KMS-11 (cell line): ENCODE data around the gene TSR3.
A peak's percentile ranks its signal among the peaks of the same experiment; 100 is the strongest.
"Not testable (repeated sequence)": the region's sequence is repeated elsewhere in the genome, so short reads cannot be mapped to it uniquely, and the experiment has no call there.

Source experiments
- H2AFZ ChIP-seq: fragments of 200-600 bp; sonication (generic); 2 replicates; pipeline ENCODE4 v1.6.1; 2016; ENCODE audit warnings: antibody characterized with exemption, mixed run types, low read depth
- H3K27ac ChIP-seq: fragments of 200-600 bp; sonication (generic); 2 replicates; pipeline ENCODE4 v1.6.1; 2016; ENCODE audit warnings: mild to moderate bottlenecking, mixed run types
- H3K27me3 ChIP-seq: fragments of 200-600 bp; sonication (generic); 2 replicates; pipeline ENCODE4 v1.6.1; 2017; ENCODE audit warnings: mild to moderate bottlenecking, low read depth, mixed run types, moderate library complexity; ENCODE audit not compliant: insufficient read depth
- H3K36me3 ChIP-seq: fragments of 200-600 bp; sonication (generic); 2 replicates; pipeline ENCODE4 v1.6.1; 2017; ENCODE audit warnings: mild to moderate bottlenecking, mixed run types; ENCODE audit not compliant: insufficient read depth
- H3K4me1 ChIP-seq: fragments of 200-600 bp; sonication (generic); 2 replicates; pipeline ENCODE4 v1.6.1; 2016; ENCODE audit warnings: mild to moderate bottlenecking, low read depth, mixed run types; ENCODE audit not compliant: poor library complexity, severe bottlenecking
- H3K4me2 ChIP-seq: fragments of 200-600 bp; sonication (generic); 2 replicates; pipeline ENCODE4 v1.7.0; 2016; ENCODE audit warnings: mild to moderate bottlenecking, mixed run types
- H3K4me3 ChIP-seq: fragments of 200-600 bp; sonication (generic); IDR thresholded peaks from 2 replicates; pipeline ENCODE4 v1.6.1; 2017; ENCODE audit warnings: low read depth, low read length, mixed read lengths; ENCODE audit not compliant: insufficient read depth
- H3K79me2 ChIP-seq: fragments of 200-600 bp; sonication (generic); 2 replicates; pipeline ENCODE4 v1.6.1; 2016; ENCODE audit warnings: low read depth, mixed run types; ENCODE audit not compliant: insufficient read depth
- H3K9ac ChIP-seq: fragments of 200-600 bp; sonication (generic); 2 replicates; pipeline ENCODE4 v1.6.1; 2016; ENCODE audit warnings: mild to moderate bottlenecking, mixed run types
- H4K20me1 ChIP-seq: fragments of 200-600 bp; sonication (generic); 2 replicates; pipeline ENCODE4 v1.6.1; 2016; ENCODE audit warnings: mild to moderate bottlenecking, mixed run types; ENCODE audit not compliant: insufficient read depth
- CTCF ChIP-seq: fragments of 200-600 bp; sonication (generic); conservative IDR thresholded peaks from 2 replicates; pipeline ENCODE4 v1.6.1; 2017; ENCODE audit warnings: low read depth, mild to moderate bottlenecking, antibody characterized with exemption, low read length, moderate library complexity, mixed read lengths

TSR3 gene

GRCh38 chr16:1330931-1331711, 20.6 kb downstream of the TSR3 start:
- Histone ChIP-seq H3K9ac (peak overlapping the region; percentile 80), H3K27ac (peak overlapping the region; percentile 82), H4K20me1 (no peaks in the 10 kb centered on the region), H3K27me3 (peaks cover 35% of the 10 kb centered on the region), H3K79me2 (no peaks in the 10 kb centered on the region), H3K4me2 (peak overlapping the region; percentile 100), H3K4me1 (peaks cover 25% of the 10 kb centered on the region), H3K36me3 (no peaks in the 10 kb centered on the region), H2AFZ (peak overlapping the region; percentile 71; the same call in 1 of the 2 replicates), H3K4me3 (peak overlapping the region; percentile 51)
- TF ChIP-seq CTCF, result no peak

- H3K4me2 ChIP-seq, result no peak overlapping the region
- H3K27ac ChIP-seq, result no peak overlapping the region
- no peak overlapping the region for H3K4me3 ChIP-seq
- peaks cover 25% of the 10 kb centered on the region for H3K4me1 ChIP-seq
- H3K36me3 ChIP-seq, result no peaks in the 10 kb centered on the region
- peaks cover 28% of the 10 kb centered on the region for H3K27me3 ChIP-seq
- no peak overlapping the region for H2AFZ ChIP-seq
- H4K20me1 ChIP-seq, result no peaks in the 10 kb centered on the region
- no peak overlapping the region for H3K9ac ChIP-seq
- peak; percentile 75 for TF ChIP-seq CTCF
- H3K79me2 ChIP-seq, result no peaks in the 10 kb centered on the region
These were observed 21.3 kb downstream of the TSR3 start for GRCh38 chr16:1330260-1330914.

- peaks cover 25% of the 10 kb centered on the region for H3K4me1 ChIP-seq
- not testable (repeated sequence) for H4K20me1 ChIP-seq
These were observed 22.7 kb downstream of the TSR3 start for GRCh38 chr16:1328961-1329360.

GRCh38 chr16:1328136-1328535, 23.5 kb downstream of the TSR3 start:
- H3K27me3 ChIP-seq, H3K36me3 ChIP-seq, H4K20me1 ChIP-seq, H2AFZ ChIP-seq, H3K9ac ChIP-seq, H3K79me2 ChIP-seq, H3K27ac ChIP-seq, H3K4me2 ChIP-seq, H3K4me3 ChIP-seq: not testable (repeated sequence)
- H3K4me1 ChIP-seq, result peaks cover 24% of the 10 kb centered on the region

More at GRCh38 chr16:1328961-1329360, 22.7 kb downstream of the TSR3 start:
- peaks cover 13% of the 10 kb centered on the region; the same call in 1 of the 2 replicates for H3K27me3 ChIP-seq
- not testable (repeated sequence) for H3K36me3 ChIP-seq, H3K9ac ChIP-seq, H3K4me2 ChIP-seq, H3K4me3 ChIP-seq, H3K79me2 ChIP-seq, H3K27ac ChIP-seq, H2AFZ ChIP-seq

GRCh38 chr16:1327619-1327947, 24.1 kb downstream of the TSR3 start:
- no peak for TF ChIP-seq CTCF
- peaks cover 18% of the 10 kb centered on the region for H3K4me1 ChIP-seq
- H3K27me3 ChIP-seq, result peaks cover 4% of the 10 kb centered on the region; the same call in 1 of the 2 replicates
- no peak overlapping the region for H2AFZ ChIP-seq
- H3K4me2 ChIP-seq, result no peak overlapping the region
- H3K36me3 ChIP-seq, result no peaks in the 10 kb centered on the region; the same call in 1 of the 2 replicates
- no peaks in the 10 kb centered on the region for H3K79me2 ChIP-seq
- no peak overlapping the region for H3K27ac ChIP-seq
- H3K9ac ChIP-seq, result no peak overlapping the region
- H4K20me1 ChIP-seq, result no peaks in the 10 kb centered on the region
- no peak overlapping the region for H3K4me3 ChIP-seq
